ENCODE results near the gene ZNF784. TPM values are rescaled to one million over a fixed set of nuclear protein-coding genes. Genes with fewer than 3 reads are reported as not detected.

Gene ZNF784
- total and polyA plus RNA-seq, 2 of the 4 experiments (the other 2 are of a cell fraction), result 2.5 to 3.7 TPM

DNA sequence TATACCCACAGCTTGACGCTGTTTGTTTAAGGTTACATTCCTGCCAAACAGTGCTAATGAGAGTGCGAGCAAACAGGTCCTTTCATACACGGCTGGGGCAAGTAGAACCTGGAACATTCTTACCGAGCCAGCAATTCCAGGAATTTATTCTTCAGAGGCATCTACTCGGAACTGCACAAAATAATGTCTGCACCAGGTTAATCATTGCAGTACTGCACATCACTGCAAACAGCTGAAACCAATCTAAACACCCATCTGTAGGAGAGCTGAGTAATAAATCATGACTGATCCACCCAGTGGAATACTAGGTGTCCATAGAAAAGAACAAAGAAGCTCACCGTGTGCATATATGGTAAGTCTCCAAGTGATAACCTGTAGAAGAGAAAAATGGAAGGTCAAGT lies 42.5 kb downstream of the ZNF784 start:
- H3K36me3 ChIP-seq (ENCODE audit: control insufficient read depth, insufficient read depth, low read length), result peaks cover 13% of the 10 kb centered on the region
- TF ChIP-seq, protein P1, sequence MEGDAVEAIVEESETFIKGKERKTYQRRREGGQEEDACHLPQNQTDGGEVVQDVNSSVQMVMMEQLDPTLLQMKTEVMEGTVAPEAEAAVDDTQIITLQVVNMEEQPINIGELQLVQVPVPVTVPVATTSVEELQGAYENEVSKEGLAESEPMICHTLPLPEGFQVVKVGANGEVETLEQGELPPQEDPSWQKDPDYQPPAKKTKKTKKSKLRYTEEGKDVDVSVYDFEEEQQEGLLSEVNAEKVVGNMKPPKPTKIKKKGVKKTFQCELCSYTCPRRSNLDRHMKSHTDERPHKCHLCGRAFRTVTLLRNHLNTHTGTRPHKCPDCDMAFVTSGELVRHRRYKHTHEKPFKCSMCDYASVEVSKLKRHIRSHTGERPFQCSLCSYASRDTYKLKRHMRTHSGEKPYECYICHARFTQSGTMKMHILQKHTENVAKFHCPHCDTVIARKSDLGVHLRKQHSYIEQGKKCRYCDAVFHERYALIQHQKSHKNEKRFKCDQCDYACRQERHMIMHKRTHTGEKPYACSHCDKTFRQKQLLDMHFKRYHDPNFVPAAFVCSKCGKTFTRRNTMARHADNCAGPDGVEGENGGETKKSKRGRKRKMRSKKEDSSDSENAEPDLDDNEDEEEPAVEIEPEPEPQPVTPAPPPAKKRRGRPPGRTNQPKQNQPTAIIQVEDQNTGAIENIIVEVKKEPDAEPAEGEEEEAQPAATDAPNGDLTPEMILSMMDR (conservative IDR thresholded peaks at IDR 0.05; ENCODE audit: low read depth, low read length), result no peak
- TF ChIP-seq ELK1 (IDR thresholded peaks at IDR 0.05; ENCODE audit: borderline replicate concordance, low read depth, low read length), result no peak
- TF ChIP-seq CHD1 (IDR thresholded peaks at IDR 0.05; ENCODE audit: low read depth, low read length), result no peak
- TF ChIP-seq MAZ (IDR thresholded peaks at IDR 0.05; ENCODE audit: borderline replicate concordance, low read depth, low read length), result no peak
- TF ChIP-seq MAFK (IDR thresholded peaks at IDR 0.05; ENCODE audit: low read depth, low read length), result no peak
- TF ChIP-seq SMC3 (IDR thresholded peaks at IDR 0.05; ENCODE audit: low read depth, low read length), result no peak
- no peak for TF ChIP-seq RCOR1 (IDR thresholded peaks at IDR 0.05; ENCODE audit: insufficient replicate concordance, low read length)
- no peak for TF ChIP-seq RAD21 (IDR thresholded peaks at IDR 0.05; ENCODE audit: low read length)
- H4K8ac ChIP-seq (ENCODE audit: low read depth in 2 of 2, low read length in 2 of 2), result peak overlapping the region in 1 of 2 experiments; percentile 100; a peak in 3 of 4 replicates
- WGBS, 2 experiments (ENCODE audit: extremely low coverage in 2 of 2, insufficient read length in 1 of 2), result 17% methylated on average over 1 of the region's 6 CpGs; no CpG with 5 or more reads in 1 of the 2 experiments
- in situ Hi-C loops (cut with MboI; ENCODE audit: low sequenced_read_pairs) (no loop called here), intact Hi-C loops (cut with micrococcal nuclease) (loop anchor here (2.0 kb wide), 2 partner anchors 29 to 65 kb away; no protein-coding TSS in a partner anchor), dilution Hi-C loops (cut with HindIII; ENCODE audit: low sequenced_read_pairs, unreplicated experiment) (no loop called here)
- H2AK9ac ChIP-seq (replicated peaks; ENCODE audit: low read depth, low read length, poor library complexity), result no peak overlapping the region
- no peak overlapping the region for H3K9ac ChIP-seq (ENCODE audit: low read depth, low read length)
- no peak overlapping the region for H2AK5ac ChIP-seq (ENCODE audit: low read depth, low read length)
- DNase-seq, result no peak
- H3K4me1 ChIP-seq (ENCODE audit: control insufficient read depth, insufficient read depth, low read length), result peaks cover 11% of the 10 kb centered on the region
- peaks cover 10% of the 10 kb centered on the region for H3K9me1 ChIP-seq (ENCODE audit: insufficient read depth, low read length)
- no peak overlapping the region for H3K56ac ChIP-seq (ENCODE audit: extremely low read depth, insufficient read depth, low read length)
- H3K4me2 ChIP-seq (ENCODE audit: low read depth, low read length), result peak overlapping the region; percentile 55
- CTCF ChIA-PET, result no interaction called here
- H4K91ac ChIP-seq (ENCODE audit: insufficient read depth, low read depth, low read length), result no peak overlapping the region
- no peaks in the 10 kb centered on the region; the same call in 1 of the 2 replicates for H4K20me1 ChIP-seq (ENCODE audit: insufficient read depth, low read length)
- no peaks in the 10 kb centered on the region for H3K9me3 ChIP-seq (ENCODE audit: control insufficient read depth, insufficient read depth, low read length)
- peak overlapping the region; percentile 80; the same call in 1 of the 2 replicates for H3K4ac ChIP-seq (ENCODE audit: low read depth, low read length)
- no peak overlapping the region for H3K27ac ChIP-seq (ENCODE audit: insufficient read depth, low read length)
- H3K27me3 ChIP-seq (ENCODE audit: control insufficient read depth, insufficient read depth, low read length), result no peaks in the 10 kb centered on the region
- POLR2A ChIA-PET (ENCODE audit: unreplicated experiment), result no interaction called here
- H2BK120ac ChIP-seq (ENCODE audit: low read depth, low read length), result no peak overlapping the region
- no TSS peak for BruUV-seq (replicated peaks)
- no peak overlapping the region for H2BK15ac ChIP-seq (ENCODE audit: low read depth, low read length)
- H2BK20ac ChIP-seq (ENCODE audit: low read depth, low read length), result no peak overlapping the region
- H3K23ac ChIP-seq (ENCODE audit: low read depth, low read length), result peak overlapping the region; percentile 24; the same call in 1 of the 2 replicates
- H3K79me1 ChIP-seq (ENCODE audit: low read depth in 1 of 2, low read length in 2 of 2), result peaks cover 4 to 24% of the 10 kb centered on the region in 2 experiments; a peak in 3 of 4 replicates
- no peak overlapping the region for H2BK5ac ChIP-seq (ENCODE audit: low read depth, low read length, poor library complexity, severe bottlenecking)
- no peak overlapping the region for H3K4me3 ChIP-seq (ENCODE audit: insufficient read depth, low read depth, low read length)
- no peak overlapping the region for H4K5ac ChIP-seq (ENCODE audit: low read depth, low read length)
- H3K18ac ChIP-seq (ENCODE audit: low read depth, low read length), result no peak overlapping the region
- peak overlapping the region; percentile 96 for H2AFZ ChIP-seq (replicated peaks; ENCODE audit: low read length, poor library complexity)
- H3K14ac ChIP-seq (replicated peaks; ENCODE audit: low read depth, low read length), result no peak overlapping the region
- no peak for ATAC-seq (ENCODE audit: low read depth)

Measured in IMR-90 (cell line).